DND-41 (cell line): ENCODE results near the gene STK32B.

Source experiments
- CTCF ChIP-seq: IDR thresholded peaks from 2 replicates; pipeline ENCODE4 v1.5.1; 2012; ENCODE audit warnings: borderline replicate concordance, low read length, moderate library complexity, mild to moderate bottlenecking; ENCODE audit not compliant: poor library complexity, severe bottlenecking; ENCODE audit errors: extremely low read depth
- EZH2 ChIP-seq: IDR thresholded peaks from 3 replicates; pipeline ENCODE4 v1.6.1; 2012; ENCODE audit warnings: borderline replicate concordance, low read depth, mild to moderate bottlenecking, moderate library complexity, low read length, inconsistent platforms; ENCODE audit not compliant: severe bottlenecking

DNA sequence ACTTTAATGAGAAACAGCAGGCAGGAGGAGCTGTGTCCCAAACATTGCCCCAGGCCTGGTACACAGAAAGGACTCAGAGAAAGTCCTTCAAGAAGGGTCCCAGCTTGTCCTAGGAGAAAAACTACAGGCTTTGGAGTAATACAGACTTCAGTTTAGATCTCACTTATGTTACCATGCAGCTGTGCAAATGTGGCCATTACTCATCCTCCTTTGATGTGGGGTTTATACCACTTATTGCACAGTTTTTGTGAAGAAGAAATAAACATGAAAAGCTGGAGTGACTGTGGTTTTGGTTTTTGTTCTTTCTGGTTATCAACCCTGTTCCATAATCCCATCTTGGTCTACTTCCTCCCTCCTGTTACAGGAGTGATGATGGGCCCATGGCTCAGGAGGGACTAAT is 23.9 kb upstream of the STK32B start:
- TF ChIP-seq CTCF = peak; percentile 11
- no peak for TF ChIP-seq EZH2
